ENCODE data around the gene SLC6A14. TPM values are rescaled to one million over a fixed set of nuclear protein-coding genes. Genes with fewer than 3 reads are reported as not detected.

Gene SLC6A14
- total RNA-seq, 1 donor = not detected

Other genes starting within 250 kb of the SLC6A14 start
- gene CT83, start 26.4 kb downstream of the SLC6A14 start, total RNA-seq = not detected

Data from mononuclear cell (primary cell).